Liver (tissue), 9 donors: ENCODE results near the gene KIAA1217. TPM values are rescaled to one million over a fixed set of nuclear protein-coding genes. Genes with fewer than 3 reads are reported as not detected.

Source experiments
- DNase-seq: peaks from one replicate; pipeline ENCODE4 v3.0.0-alpha.2; 2017; ENCODE audit warnings: low spot score
- H3K27ac ChIP-seq, 2 donors: one replicate each; pipeline ENCODE4 v1.7.0; 2013; ENCODE audit warnings: inconsistent platforms in 2 of 2, low read length in 2 of 2, control low read depth in 1 of 2, low read depth in 1 of 2, mild to moderate bottlenecking in 1 of 2
- H3K27me3 ChIP-seq, 4 donors: one replicate each; pipeline versions ENCODE4 v1.6.1 to v1.7.0; 2013; ENCODE audit warnings: low read length in 3 of 4, inconsistent platforms in 1 of 4, mild to moderate bottlenecking in 1 of 4, moderate library complexity in 1 of 4; ENCODE audit not compliant: control insufficient read depth in 4 of 4, insufficient read depth in 4 of 4
- H3K36me3 ChIP-seq, 4 donors: one replicate each; pipeline versions ENCODE4 v1.6.1 to v1.7.0; 2013; ENCODE audit warnings: low read length in 3 of 4, mild to moderate bottlenecking in 3 of 4, low read depth in 1 of 4, moderate library complexity in 1 of 4; ENCODE audit not compliant: control insufficient read depth in 4 of 4, insufficient read depth in 3 of 4
- H3K4me1 ChIP-seq, 4 donors: one replicate each; pipeline versions ENCODE4 v1.6.1 to v1.7.0; 2013; ENCODE audit warnings: low read length in 3 of 4, mild to moderate bottlenecking in 3 of 4, moderate library complexity in 1 of 4; ENCODE audit not compliant: control insufficient read depth in 4 of 4, insufficient read depth in 4 of 4
- H3K4me3 ChIP-seq, 3 donors: one replicate each; pipeline versions ENCODE4 v1.6.1 to v1.7.0; 2013; ENCODE audit warnings: low read length in 3 of 3, control low read depth in 1 of 3, low read depth in 1 of 3, mild to moderate bottlenecking in 1 of 3
- H3K9ac ChIP-seq, 2 donors: one replicate each; pipeline ENCODE4 v1.7.0; 2013; ENCODE audit warnings: low read length in 2 of 2, mild to moderate bottlenecking in 2 of 2, moderate library complexity in 2 of 2, control low read depth in 1 of 2, low read depth in 1 of 2
- H3K9me3 ChIP-seq, 4 donors: one replicate each; pipeline versions ENCODE4 v1.6.1 to v1.7.0; 2013; ENCODE audit warnings: low read length in 3 of 4; ENCODE audit not compliant: control insufficient read depth in 4 of 4
- ATF3 ChIP-seq: IDR thresholded peaks from 2 replicates; pipeline ENCODE4 v1.6.1; 2016; ENCODE audit warnings: antibody characterized with exemption
- CTCF ChIP-seq: fragments of 150-350 bp; IDR thresholded peaks from 2 replicates; pipeline ENCODE4 v1.5.1; 2017; ENCODE audit warnings: improper control_type of control experiment, low read depth, low read length; ENCODE audit not compliant: missing input control
- EGR1 ChIP-seq, 2 donors: IDR thresholded peaks; 2 replicates each; pipeline ENCODE4 v1.6.1; 2016 to 2018; ENCODE audit warnings: antibody characterized with exemption in 2 of 2, low read depth in 2 of 2
- FOXA1 ChIP-seq: IDR thresholded peaks from 2 replicates; pipeline ENCODE4 v1.6.1; 2016; ENCODE audit warnings: antibody characterized with exemption
- FOXA2 ChIP-seq: IDR thresholded peaks from 2 replicates; pipeline ENCODE4 v1.6.1; 2016; ENCODE audit warnings: antibody characterized with exemption
- HNF4A ChIP-seq, 2 donors: conservative IDR thresholded peaks; 2 replicates each; pipeline ENCODE4 v1.6.1; 2016; ENCODE audit warnings: antibody characterized with exemption in 2 of 2, mild to moderate bottlenecking in 2 of 2
- HNF4G ChIP-seq: IDR thresholded peaks from 2 replicates; pipeline ENCODE4 v1.6.1; 2016; ENCODE audit warnings: antibody characterized with exemption
- JUND ChIP-seq, 2 donors: IDR thresholded peaks; 2 replicates each; pipeline ENCODE4 v1.6.1; 2016; ENCODE audit warnings: antibody characterized with exemption in 2 of 2
- MAX ChIP-seq: IDR thresholded peaks from 2 replicates; pipeline ENCODE4 v1.6.1; 2016; ENCODE audit warnings: antibody characterized with exemption
- NR2F2 ChIP-seq: IDR thresholded peaks from 2 replicates; pipeline ENCODE4 v1.6.1; 2016; ENCODE audit warnings: antibody characterized with exemption
- RAD21 ChIP-seq, 2 donors: IDR thresholded peaks; 2 replicates each; pipeline ENCODE4 v1.6.1; 2016; ENCODE audit warnings: antibody characterized with exemption in 2 of 2, mild to moderate bottlenecking in 2 of 2
- REST ChIP-seq: IDR thresholded peaks from 2 replicates; pipeline ENCODE4 v1.6.1; 2016; ENCODE audit warnings: antibody characterized with exemption, mild to moderate bottlenecking
- RXRA ChIP-seq, 2 donors: IDR thresholded peaks; 2 replicates each; pipeline ENCODE4 v1.6.1; 2017 to 2018; ENCODE audit warnings: antibody characterized with exemption in 2 of 2, mild to moderate bottlenecking in 1 of 2
- SP1 ChIP-seq: IDR thresholded peaks from 2 replicates; pipeline ENCODE4 v1.6.1; 2018; ENCODE audit warnings: antibody characterized with exemption, mild to moderate bottlenecking
- TAF1 ChIP-seq: conservative IDR thresholded peaks from 2 replicates; pipeline ENCODE4 v1.6.1; 2016; ENCODE audit warnings: antibody characterized with exemption, mild to moderate bottlenecking
- YY1 ChIP-seq: IDR thresholded peaks from 2 replicates; pipeline ENCODE4 v1.6.1; 2016; ENCODE audit warnings: antibody characterized with exemption, mild to moderate bottlenecking
- ZBTB33 ChIP-seq: IDR thresholded peaks from 2 replicates; pipeline ENCODE4 v1.6.1; 2016; ENCODE audit warnings: antibody characterized with exemption
- WGBS: extraction: QIAGEN DNeasy Blood & Tissue Kit; methylation state at CpG from one replicate; pipeline ENCODE4 v1.1.7; 2013; 5-methylcytosine and 5-hydroxymethylcytosine counted together
- polyA plus RNA-seq, 2 donors: library from polyadenylated mRNA; stranded (reverse) in 1 of 2; unstranded in 1 of 2; fragments of 200-250 nt in 1 of 2; fragments of >200 nt in 1 of 2; fragmentation: Nextera tagmentation in 1 of 2; extraction: Ambion mirVana in 1 of 2; gene quantifications; one replicate each; pipeline versions ENCODE4 v1.2.1 to v1.2.3, GENCODE V29; 2013 to 2015
- total RNA-seq, 2 donors: library from RNA; depleted of rRNA; stranded (reverse); fragments of >200 nt; gene quantifications; one replicate each; pipeline ENCODE4 v1.2.3, GENCODE V29; 2014
- donor health status: healthy.
- donor health status: healthy.
- donor health status: healthy.
- donor health status: healthy.
- donor health status: healthy.

The KIAA1217 gene
- total and polyA plus RNA-seq, 4 donors: 4.5 to 12.8 (median 6.8) TPM

GRCh38 chr10:24570658-24571426 lies 361.9 kb downstream of the KIAA1217 start:
- DNase-seq: no peak
- TF ChIP-seq SP1: no peak
- TF ChIP-seq EGR1 (IDR thresholded peaks at IDR 0.05; ENCODE audit: low read depth in 2 of 2): no peak
- TF ChIP-seq RXRA (IDR thresholded peaks at IDR 0.05): no peak
- TF ChIP-seq FOXA1: no peak
- no peak for TF ChIP-seq CTCF
- no peak for TF ChIP-seq REST
- no peak for TF ChIP-seq YY1
- TF ChIP-seq RAD21 (IDR thresholded peaks at IDR 0.05): no peak
- TF ChIP-seq ATF3: no peak
- no peak for TF ChIP-seq NR2F2
- TF ChIP-seq HNF4G: no peak
- TF ChIP-seq TAF1: no peak
- no peak for TF ChIP-seq MAX
- no peak for TF ChIP-seq FOXA2
- TF ChIP-seq JUND (IDR thresholded peaks at IDR 0.05): no peak
- TF ChIP-seq ZBTB33: no peak
- no peak for TF ChIP-seq HNF4A (conservative IDR thresholded peaks at IDR 0.05)
- Histone ChIP-seq H3K27ac (no peak overlapping the region), H3K4me1 (no peaks in the 10 kb centered on the region), H3K9me3 (no peaks in the 10 kb centered on the region), H3K36me3 (no peaks in the 10 kb centered on the region), H3K9ac (no peak overlapping the region), H3K4me3 (no peak overlapping the region), H3K27me3 (no peaks in the 10 kb centered on the region)
- WGBS: 91% methylated on average over 9 of the region's 9 CpGs
